HTR-8/SVneo (cell line): ENCODE results near the gene KIR2DL1.
"Not testable (repeated sequence)": the region's sequence is repeated elsewhere in the genome, so short reads cannot be mapped to it uniquely, and the experiment has no call there.

Experiments used
- DNase-seq: peaks from one replicate; pipeline ENCODE4 v3.0.0; 2011; ENCODE audit warnings: low spot score, mixed read lengths; ENCODE audit not compliant: insufficient read length
- FAIRE-seq: peaks from 2 replicates; lab custom pipeline; 2011; peaks lifted over from hg19 to GRCh38; lab: Jason Lieb, UNC

Gene KIR2DL1

GRCh38 chr19:54769646-54770045, at the start of gene KIR2DL1:
Gene KIR2DL1 (plus strand): TSS chr19:54769793. CDS start chr19:54769851, 58 bp downstream.
- FAIRE-seq, DNase-seq: not testable (repeated sequence)

- DNase-seq = no peak
- FAIRE-seq = no peak
Observed at GRCh38 chr19:54724142-54724541, 45.5 kb upstream of the KIR2DL1 start, which contains the start of gene KIR3DL3. Gene KIR3DL3 (plus strand): TSS chr19:54724442. CDS start chr19:54724497, 55 bp downstream.

GRCh38 chr19:54724644-54725043, 44.9 kb upstream of the KIR2DL1 start:
- no peak for FAIRE-seq
- DNase-seq = no peak

- DNase-seq (no peak), FAIRE-seq (no peak)
Observed at GRCh38 chr19:54725321-54725720, 44.3 kb upstream of the KIR2DL1 start.

GRCh38 chr19:54727562-54727961, 42.0 kb upstream of the KIR2DL1 start:
- DNase-seq (no peak), FAIRE-seq (no peak)

GRCh38 chr19:54728167-54728566, 41.4 kb upstream of the KIR2DL1 start:
- FAIRE-seq = no peak
- DNase-seq = no peak

GRCh38 chr19:54729416-54730188, 40.0 kb upstream of the KIR2DL1 start:
- DNase-seq = no peak

GRCh38 chr19:54731191-54731590, 38.4 kb upstream of the KIR2DL1 start:
- DNase-seq = no peak
- no peak for FAIRE-seq

More at GRCh38 chr19:54729416-54730188, 40.0 kb upstream of the KIR2DL1 start:
- no peak for FAIRE-seq

GRCh38 chr19:54738306-54738705, 31.3 kb upstream of the KIR2DL1 start, which contains the start of gene KIR2DL3:
Gene KIR2DL3 (plus strand): TSS chr19:54738513. CDS start chr19:54738546, 33 bp downstream.
- not testable (repeated sequence) for FAIRE-seq, DNase-seq

- no peak for FAIRE-seq
- DNase-seq = no peak
Observed at GRCh38 chr19:54738715-54739114, 30.9 kb upstream of the KIR2DL1 start.

GRCh38 chr19:54739587-54740497, 29.8 kb upstream of the KIR2DL1 start:
- no peak for FAIRE-seq
- no peak for DNase-seq

GRCh38 chr19:54741950-54742349, 27.6 kb upstream of the KIR2DL1 start:
- FAIRE-seq = not testable (repeated sequence)

GRCh38 chr19:54744080-54744479, 25.5 kb upstream of the KIR2DL1 start:
- not testable (repeated sequence) for FAIRE-seq, DNase-seq

More at GRCh38 chr19:54741950-54742349, 27.6 kb upstream of the KIR2DL1 start:
- not testable (repeated sequence) for DNase-seq

GRCh38 chr19:54747614-54748322, 21.8 kb upstream of the KIR2DL1 start:
- DNase-seq = not testable (repeated sequence)

GRCh38 chr19:54750276-54750675, 19.3 kb upstream of the KIR2DL1 start:
- FAIRE-seq, DNase-seq: not testable (repeated sequence)

More at GRCh38 chr19:54747614-54748322, 21.8 kb upstream of the KIR2DL1 start:
- not testable (repeated sequence) for FAIRE-seq

- FAIRE-seq = not testable (repeated sequence)
Observed at GRCh38 chr19:54756204-54757110, 13.1 kb upstream of the KIR2DL1 start.

GRCh38 chr19:54758577-54758976, 11.0 kb upstream of the KIR2DL1 start:
- not testable (repeated sequence) for DNase-seq, FAIRE-seq

More at GRCh38 chr19:54756204-54757110, 13.1 kb upstream of the KIR2DL1 start:
- DNase-seq = not testable (repeated sequence)

- not testable (repeated sequence) for DNase-seq, FAIRE-seq
Observed at GRCh38 chr19:54764219-54764618, 5.4 kb upstream of the KIR2DL1 start.
